GM18517 (cell line): Measurements from ENCODE around the gene IMMT.

Experiments used
- ATAC-seq: cut with Tn5 transposase; IDR thresholded peaks from one replicate; pipeline ENCODE4 v1.9.1; 2021; ENCODE audit warnings: mild to moderate bottlenecking, moderate library complexity; ENCODE audit not compliant: unreplicated experiment

Gene IMMT

GRCh38 chr2:86094229-86094628 is 101.0 kb downstream of the IMMT start:
- no peak for ATAC-seq
